HG03469 (cell line): ENCODE data around the gene HMSD.
"Not testable (repeated sequence)": the region's sequence is repeated elsewhere in the genome, so short reads cannot be mapped to it uniquely, and the experiment has no call there.

Experiments
- ATAC-seq: cut with Tn5 transposase; IDR thresholded peaks from one replicate; pipeline ENCODE4 v1.9.1; 2021; ENCODE audit warnings: mild to moderate bottlenecking, moderate library complexity, moderate number of reproducible peaks; ENCODE audit not compliant: unreplicated experiment

The HMSD gene

GRCh38 chr18:63949068-63949737 lies at the start of gene HMSD:
TSS of gene HMSD (plus strand) at chr18:63949301. CDS start at chr18:63953456, 4,155 bp downstream.
- peak; percentile 78 for ATAC-seq

- ATAC-seq = no peak
These were observed 45.1 kb upstream of the HMSD start for GRCh38 chr18:63903851-63904570.

- ATAC-seq = no peak
These were observed 44.4 kb upstream of the HMSD start for GRCh38 chr18:63904694-63905093.

- peak; percentile 32 for ATAC-seq
These were observed 43.7 kb upstream of the HMSD start for GRCh38 chr18:63905361-63905760.

GRCh38 chr18:63906056-63906455 lies 43.0 kb upstream of the HMSD start:
- ATAC-seq = no peak

- ATAC-seq = peak; percentile 42
These were observed 41.4 kb upstream of the HMSD start, which contains the start of gene SERPINB10 for GRCh38 chr18:63907664-63908063. TSS of gene SERPINB10 (plus strand) at chr18:63907958. CDS start at chr18:63915511, 7,553 bp downstream.

- ATAC-seq = no peak
These were observed 40.2 kb upstream of the HMSD start for GRCh38 chr18:63908858-63909257.

- no peak for ATAC-seq
These were observed 39.2 kb upstream of the HMSD start for GRCh38 chr18:63909870-63910269.

- ATAC-seq = no peak
These were observed 31.3 kb upstream of the HMSD start for GRCh38 chr18:63917817-63918216.

GRCh38 chr18:63922049-63922448 lies 27.1 kb upstream of the HMSD start:
- ATAC-seq = no peak

- no peak for ATAC-seq
These were observed 24.6 kb upstream of the HMSD start for GRCh38 chr18:63924551-63924950.

- ATAC-seq = no peak
These were observed 20.8 kb upstream of the HMSD start for GRCh38 chr18:63928331-63928730.

GRCh38 chr18:63929369-63929768 lies 19.7 kb upstream of the HMSD start:
- ATAC-seq = not testable (repeated sequence)

GRCh38 chr18:63930773-63931354 lies 18.2 kb upstream of the HMSD start:
- no peak for ATAC-seq

GRCh38 chr18:63936156-63936931 lies 12.8 kb upstream of the HMSD start:
- peak; percentile 94 for ATAC-seq

- peak; percentile 12 for ATAC-seq
These were observed 12.1 kb upstream of the HMSD start for GRCh38 chr18:63936932-63937393.

- ATAC-seq = no peak
These were observed 9.1 kb upstream of the HMSD start for GRCh38 chr18:63940008-63940407.

- not testable (repeated sequence) for ATAC-seq
These were observed 8.5 kb upstream of the HMSD start for GRCh38 chr18:63940543-63941050.

GRCh38 chr18:63947051-63947790 lies 1.9 kb upstream of the HMSD start:
- no peak for ATAC-seq

GRCh38 chr18:63951302-63951705 lies 2.2 kb downstream of the HMSD start:
- peak; percentile 46 for ATAC-seq
